ENCODE measurements around the gene CDH24. TPM values are rescaled to one million over a fixed set of nuclear protein-coding genes. Genes with fewer than 3 reads are reported as not detected.

CDH24 gene
- total and polyA plus RNA-seq, 2 of the 4 experiments (the other 2 are of a cell fraction), result 3.9 to 24.4 TPM

DNA sequence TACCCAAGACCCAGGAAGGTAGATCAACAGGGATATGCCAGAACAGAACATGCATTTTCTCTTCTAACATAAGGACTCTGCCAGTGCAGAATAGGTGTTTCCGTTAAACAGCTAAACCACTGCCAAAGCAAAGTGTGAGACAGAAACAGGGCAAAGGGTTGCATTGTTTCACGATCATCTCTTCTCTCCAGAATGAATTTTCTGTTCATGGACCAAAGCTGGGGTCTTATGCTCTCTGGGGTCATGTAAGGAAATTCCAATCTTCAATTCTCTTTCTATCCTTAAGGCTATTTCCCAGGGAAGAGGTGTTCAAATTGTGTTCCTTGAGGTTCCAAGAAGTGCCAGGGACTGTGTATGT, 33.5 kb downstream of the CDH24 start:
- ATAC-seq (ENCODE audit: low read depth), result no peak
- H3K4me3 ChIP-seq (ENCODE audit: insufficient read depth, low read depth, low read length), result no peak overlapping the region
- intact Hi-C loops (cut with micrococcal nuclease), result no loop called here
- H2BK15ac ChIP-seq (ENCODE audit: low read depth, low read length), result no peak overlapping the region
- H3K9me3 ChIP-seq (ENCODE audit: control insufficient read depth, insufficient read depth, low read length), result no peaks in the 10 kb centered on the region
- H2BK20ac ChIP-seq (ENCODE audit: low read depth, low read length), result no peak overlapping the region
- no peak overlapping the region for H2BK5ac ChIP-seq (ENCODE audit: low read depth, low read length, poor library complexity, severe bottlenecking)
- H3K79me1 ChIP-seq (ENCODE audit: low read depth in 1 of 2, low read length in 2 of 2), result peaks cover 8 to 15% of the 10 kb centered on the region in 2 experiments; a peak in 2 of 4 replicates
- H2AK5ac ChIP-seq (ENCODE audit: low read depth, low read length), result no peak overlapping the region
- H3K56ac ChIP-seq (ENCODE audit: extremely low read depth, insufficient read depth, low read length), result no peak overlapping the region
- H2AK9ac ChIP-seq (replicated peaks; ENCODE audit: low read depth, low read length, poor library complexity), result no peak overlapping the region
- TF ChIP-seq, protein P1, sequence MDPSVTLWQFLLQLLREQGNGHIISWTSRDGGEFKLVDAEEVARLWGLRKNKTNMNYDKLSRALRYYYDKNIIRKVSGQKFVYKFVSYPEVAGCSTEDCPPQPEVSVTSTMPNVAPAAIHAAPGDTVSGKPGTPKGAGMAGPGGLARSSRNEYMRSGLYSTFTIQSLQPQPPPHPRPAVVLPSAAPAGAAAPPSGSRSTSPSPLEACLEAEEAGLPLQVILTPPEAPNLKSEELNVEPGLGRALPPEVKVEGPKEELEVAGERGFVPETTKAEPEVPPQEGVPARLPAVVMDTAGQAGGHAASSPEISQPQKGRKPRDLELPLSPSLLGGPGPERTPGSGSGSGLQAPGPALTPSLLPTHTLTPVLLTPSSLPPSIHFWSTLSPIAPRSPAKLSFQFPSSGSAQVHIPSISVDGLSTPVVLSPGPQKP (IDR thresholded peaks at IDR 0.05; ENCODE audit: borderline replicate concordance, low read depth, low read length), result no peak
- TF ChIP-seq RFX5 (IDR thresholded peaks at IDR 0.05; ENCODE audit: low read depth, low read length), result no peak
- TF ChIP-seq NFE2L2 (IDR thresholded peaks at IDR 0.05; ENCODE audit: low read depth, low read length), result no peak
- no peak for TF ChIP-seq CHD1 (IDR thresholded peaks at IDR 0.05; ENCODE audit: low read depth, low read length)
- TF ChIP-seq MAFK (IDR thresholded peaks at IDR 0.05; ENCODE audit: low read depth, low read length), result no peak
- TF ChIP-seq FOS (IDR thresholded peaks at IDR 0.05; ENCODE audit: low read depth, low read length), result no peak
- TF ChIP-seq, protein P2, sequence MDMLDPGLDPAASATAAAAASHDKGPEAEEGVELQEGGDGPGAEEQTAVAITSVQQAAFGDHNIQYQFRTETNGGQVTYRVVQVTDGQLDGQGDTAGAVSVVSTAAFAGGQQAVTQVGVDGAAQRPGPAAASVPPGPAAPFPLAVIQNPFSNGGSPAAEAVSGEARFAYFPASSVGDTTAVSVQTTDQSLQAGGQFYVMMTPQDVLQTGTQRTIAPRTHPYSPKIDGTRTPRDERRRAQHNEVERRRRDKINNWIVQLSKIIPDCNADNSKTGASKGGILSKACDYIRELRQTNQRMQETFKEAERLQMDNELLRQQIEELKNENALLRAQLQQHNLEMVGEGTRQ (IDR thresholded peaks at IDR 0.05; ENCODE audit: low read depth, low read length), result no peak
- no peak for DNase-seq
- H3K18ac ChIP-seq (ENCODE audit: low read depth, low read length), result no peak overlapping the region
- H4K20me1 ChIP-seq (ENCODE audit: insufficient read depth, low read length), result peaks cover 11% of the 10 kb centered on the region
- no peak overlapping the region for H2BK120ac ChIP-seq (ENCODE audit: low read depth, low read length)
- peaks cover 16% of the 10 kb centered on the region for H3K36me3 ChIP-seq (ENCODE audit: control insufficient read depth, insufficient read depth, low read length)
- no peak overlapping the region for H3K9ac ChIP-seq (ENCODE audit: low read depth, low read length)
- no peak overlapping the region for H3K14ac ChIP-seq (replicated peaks; ENCODE audit: low read depth, low read length)
- no peak overlapping the region for H3K27ac ChIP-seq (ENCODE audit: insufficient read depth, low read length)
- dilution Hi-C loops (cut with HindIII; ENCODE audit: low sequenced_read_pairs, unreplicated experiment), result no loop called here
- BruUV-seq (replicated peaks), result no TSS peak
- no peak overlapping the region for H4K5ac ChIP-seq (ENCODE audit: low read depth, low read length)
- no peak overlapping the region for H2AFZ ChIP-seq (replicated peaks; ENCODE audit: low read length, poor library complexity)
- in situ Hi-C loops (cut with MboI; ENCODE audit: low sequenced_read_pairs), result no loop called here
- H4K8ac ChIP-seq (ENCODE audit: low read depth in 2 of 2, low read length in 2 of 2), result no peak overlapping the region
- WGBS, 2 experiments (ENCODE audit: extremely low coverage in 2 of 2, insufficient read length in 1 of 2), result no CpG with 5 or more reads among the region's 2 CpGs
- H3K4me1 ChIP-seq (ENCODE audit: control insufficient read depth, insufficient read depth, low read length), result peaks cover 11% of the 10 kb centered on the region
- POLR2A ChIA-PET (ENCODE audit: unreplicated experiment), result interaction anchor here (0.6 to 0.7 kb wide), 3 partner anchors 17 to 94 kb away, joined by 3 to 9 read pairs (median 7); no protein-coding TSS in a partner anchor
- no peak overlapping the region for H3K4me2 ChIP-seq (ENCODE audit: low read depth, low read length)
- CTCF ChIA-PET, result interaction anchor here (1.0 to 1.1 kb wide), 2 partner anchors 29 to 45 kb away, joined by 3 to 9 read pairs; no protein-coding TSS in a partner anchor
- H3K27me3 ChIP-seq (ENCODE audit: control insufficient read depth, insufficient read depth, low read length), result no peaks in the 10 kb centered on the region
- H4K91ac ChIP-seq (ENCODE audit: insufficient read depth, low read depth, low read length), result no peak overlapping the region
- no peak overlapping the region for H3K4ac ChIP-seq (ENCODE audit: low read depth, low read length)
- H3K9me1 ChIP-seq (ENCODE audit: insufficient read depth, low read length), result peaks cover 9% of the 10 kb centered on the region
- H3K23ac ChIP-seq (ENCODE audit: low read depth, low read length), result no peak overlapping the region

Measured in IMR-90 (cell line).